HepG2 (cell line): ENCODE measurements around the gene PGM2. TPM values are rescaled to one million over a fixed set of nuclear protein-coding genes. Genes with fewer than 3 reads are reported as not detected.
A peak's percentile ranks its signal among the peaks of the same experiment; 100 is the strongest.
"Not testable (repeated sequence)": the region's sequence is repeated elsewhere in the genome, so short reads cannot be mapped to it uniquely, and the experiment has no call there.

Experiments used
- ATAC-seq: fragments of 200-7000 bp; cut with Tn5 transposase; 3 replicates; pipeline ENCODE4 v1.9.1; 2020; ENCODE audit warnings: mild to moderate bottlenecking, moderate library complexity
- BruUV-seq: library from RNA; stranded (reverse); fragments of 400-500 nt; replicated peaks from 2 replicates; lab custom pipeline; 2021; lab: Mats Ljungman, UMichigan
- CTCF ChIA-PET: fragments of 300-600 bp; formaldehyde crosslinking; extraction: SDS; loops from one replicate; lab custom pipeline; 2021; ENCODE audit warnings: low total read pairs, inconsistent platforms, low intra/inter-chr PET ratio; lab: Yijun Ruan, JAX
- POLR2A ChIA-PET: fragments of 350-600 bp; sonication (Branson Sonifier 250); formaldehyde crosslinking; loops from one replicate; lab custom pipeline; 2020; ENCODE audit warnings: antibody characterized with exemption, inconsistent platforms; lab: Yijun Ruan, JAX
- DNase-seq: peaks from one replicate; pipeline ENCODE4 v3.0.0-alpha.2; 2015; ENCODE audit warnings: low spot score
- FAIRE-seq: peaks from 3 replicates; lab custom pipeline; 2011; peaks lifted over from hg19 to GRCh38; lab: Jason Lieb, UNC
- H2AFZ ChIP-seq: one replicate; pipeline ENCODE4 v1.6.1; 2011; ENCODE audit warnings: low read length, inconsistent platforms
- H3K27ac ChIP-seq: fragments of 300-600 bp; 3 replicates; pipeline ENCODE4 v1.8.0; 2011; ENCODE audit warnings: mixed run types, mild to moderate bottlenecking, mixed read lengths, low read length, inconsistent platforms; ENCODE audit not compliant: insufficient read depth; ENCODE audit errors: extremely low read length
- H3K27me3 ChIP-seq, 2 experiments: fragments of 200-600 bp in 1 of 2; 2 replicates in 1 of 2; 3 replicates in 1 of 2; pipeline versions ENCODE4 v1.6.0 to v1.8.0; 2011; ENCODE audit warnings: low read length in 2 of 2, mild to moderate bottlenecking in 2 of 2, moderate library complexity in 2 of 2, inconsistent platforms in 1 of 2; ENCODE audit not compliant: insufficient read depth in 2 of 2, control insufficient read depth in 1 of 2
- H3K36me3 ChIP-seq, 2 experiments: fragments of 200-600 bp in 1 of 2; replicated peaks in 1 of 2; 2 replicates in 1 of 2; 3 replicates in 1 of 2; pipeline versions ENCODE4 v1.5.1 to v1.8.0; 2011; ENCODE audit warnings: low read length in 2 of 2, inconsistent platforms in 1 of 2; ENCODE audit not compliant: insufficient read depth in 2 of 2, control insufficient read depth in 1 of 2
- H3K4me1 ChIP-seq: 2 replicates; pipeline ENCODE4 v1.5.1; 2012; ENCODE audit warnings: low read length, inconsistent platforms; ENCODE audit not compliant: insufficient read depth
- H3K4me2 ChIP-seq: 2 replicates; pipeline ENCODE4 v1.6.0; 2011; ENCODE audit warnings: low read depth, low read length, inconsistent platforms
- H3K4me3 ChIP-seq, 3 experiments: fragments of 200-600 bp in 1 of 3; sonication (generic), shearing (Covaris generic) in 1 of 3; replicated peaks in 1 of 3; 2 replicates each; pipeline ENCODE4 v1.5.1; 2011 to 2016; ENCODE audit warnings: low read length in 3 of 3, inconsistent platforms in 2 of 3, low read depth in 2 of 3, mild to moderate bottlenecking in 2 of 3, control low read depth in 1 of 3, mixed read lengths in 1 of 3; ENCODE audit not compliant: insufficient read depth in 1 of 3
- H3K79me2 ChIP-seq: one replicate; pipeline ENCODE4 v1.6.1; 2011; ENCODE audit warnings: low read length, inconsistent platforms; ENCODE audit not compliant: insufficient read depth
- H3K9ac ChIP-seq: 2 replicates; pipeline ENCODE4 v1.6.0; 2011; ENCODE audit warnings: mild to moderate bottlenecking, low read depth, low read length, inconsistent platforms; ENCODE audit not compliant: insufficient read depth
- H3K9me3 ChIP-seq: 2 replicates; pipeline ENCODE4 v1.5.1; 2012; ENCODE audit warnings: mild to moderate bottlenecking, low read length
- H4K20me1 ChIP-seq: 2 replicates; pipeline ENCODE4 v1.6.0; 2011; ENCODE audit warnings: inconsistent platforms, mild to moderate bottlenecking, low read length, moderate library complexity; ENCODE audit not compliant: insufficient read depth
- BCL6 ChIP-seq: IDR thresholded peaks from 2 replicates; pipeline ENCODE4 v1.6.1; 2016; ENCODE audit warnings: missing genetic modification reagents, missing compliant biosample characterization
- CTCF ChIP-seq: sonication (generic); formaldehyde crosslinking; IDR thresholded peaks from 2 replicates; pipeline ENCODE4 v1.5.0; 2020; ENCODE audit warnings: mild to moderate bottlenecking, missing genetic modification reagents, moderate library complexity
- DPF2 ChIP-seq: sonication (generic); formaldehyde crosslinking; IDR thresholded peaks from 2 replicates; pipeline ENCODE4 v1.4.0; 2020; ENCODE audit warnings: mild to moderate bottlenecking, low read depth, missing genetic modification reagents, borderline replicate concordance
- MAFF ChIP-seq: IDR thresholded peaks from 2 replicates; pipeline ENCODE4 v1.6.1; 2011; ENCODE audit warnings: low read depth, low read length, improper control_type of control experiment
- MAFK ChIP-seq, 2 experiments: IDR thresholded peaks in 1 of 2; conservative IDR thresholded peaks in 1 of 2; 2 replicates each; pipeline ENCODE4 v1.6.1; 2011; ENCODE audit warnings: improper control_type of control experiment in 2 of 2, low read length in 2 of 2
- MEF2D ChIP-seq: sonication (generic); formaldehyde crosslinking; IDR thresholded peaks from 2 replicates; pipeline ENCODE4 v1.5.1; 2020; ENCODE audit warnings: mild to moderate bottlenecking, missing genetic modification reagents
- RARA ChIP-seq: IDR thresholded peaks from 2 replicates; pipeline ENCODE4 v1.6.1; 2016; ENCODE audit warnings: missing genetic modification reagents, missing compliant biosample characterization
- ZNF652 ChIP-seq: IDR thresholded peaks from 2 replicates; pipeline ENCODE4 v1.6.1; 2016; ENCODE audit warnings: low read depth, borderline replicate concordance
- WGBS: methylation state at CpG from one replicate; pipeline ENCODE4 v1.1.6; 2017; ENCODE audit warnings: low lambda C conversion rate; 5-methylcytosine and 5-hydroxymethylcytosine counted together
- in situ Hi-C: cut with HindIII; loops from 2 replicates; pipeline ENCODE4 v1.10.0; 2017; ENCODE audit warnings: low pct_unique_long_range_greater_than_20kb; ENCODE audit not compliant: extremely low pct_ligation_motif_present
- intact Hi-C: fragments of 100-400 bp; cut with micrococcal nuclease; formaldehyde crosslinking; loops from one replicate; pipeline ENCODE4 v1.10.0; 2022; ENCODE audit not compliant: unreplicated experiment
- polyA plus RNA-seq, 8 experiments: library from polyadenylated mRNA; depleted of rRNA in 3 of 8; stranded (reverse) in 7 of 8; unstranded in 1 of 8; fragments of >200 nt; fragmentation: Illumina TruSeq in 4 of 8; extraction: Trizol in 4 of 8; gene quantifications; 2 replicates each; pipeline versions ENCODE4 v1.2.1 to v1.2.3, GENCODE V29; 2011 to 2016; ENCODE audit warnings: low read depth in 4 of 8, missing spikeins in 1 of 8, mixed read lengths in 1 of 8; ENCODE audit not compliant: insufficient read depth in 1 of 8
- total RNA-seq, 5 experiments: library from RNA; depleted of rRNA; stranded (reverse); fragments of >200 nt; fragmentation: Illumina TruSeq; extraction: Trizol; gene quantifications; 2 replicates each; pipeline ENCODE4 v1.2.3, GENCODE V29; 2016; ENCODE audit warnings: low read depth in 1 of 5

Gene PGM2
- total and polyA plus RNA-seq, 2 of the 13 experiments (the other 11 are each of a cell fraction or from before 2014, with no cell fraction given) = 14.6 to 36.9 TPM

- no peak for DNase-seq
Measured at GRCh38 chr4:37821953-37822605, 4.4 kb upstream of the PGM2 start.

GRCh38 chr4:37825501-37825900 is 985 bp upstream of the PGM2 start:
- WGBS = 11% methylated on average over 9 of the region's 9 CpGs
- H3K79me2 ChIP-seq, H3K27me3 ChIP-seq, ATAC-seq, DNase-seq, FAIRE-seq, H4K20me1 ChIP-seq, H3K36me3 ChIP-seq, in situ Hi-C loops, H3K27ac ChIP-seq, BruUV-seq, POLR2A ChIA-PET, H3K9me3 ChIP-seq: not testable (repeated sequence)
- Histone ChIP-seq H3K4me2 (peak overlapping the region; percentile 90), H2AFZ (peak overlapping the region; percentile 7), H3K9ac (peak overlapping the region; percentile 71; the same call in 1 of the 2 replicates), H3K4me1 (peaks cover 31% of the 10 kb centered on the region), H3K4me3 (peak overlapping the region; percentile 63 to 89 (median 71))
- intact Hi-C loops = loop anchor here (1.0 kb wide), 1 partner anchor 210 kb away; no protein-coding TSS in a partner anchor
- CTCF ChIA-PET = interaction anchor here (0.6 kb wide), 1 partner anchor 22 kb away, joined by 3 read pairs; no protein-coding TSS in a partner anchor
- 0 out of 2 replicates have a peak, but pooled peaks have one; percentile 12 for TF ChIP-seq CTCF
- TF ChIP-seq ZNF652 (CRISPR knock-in tag) = peak; percentile 47; the same call in 1 of the 2 replicates

More at GRCh38 chr4:37821953-37822605, 4.4 kb upstream of the PGM2 start:
- ATAC-seq = no peak
- BruUV-seq = no TSS peak
- Histone ChIP-seq H2AFZ (no peak overlapping the region), H3K79me2 (peaks cover under 1% of the 10 kb centered on the region), H3K27me3 (no peaks in the 10 kb centered on the region), H3K9ac (no peak overlapping the region), H3K4me3 (no peak overlapping the region), H3K9me3 (no peaks in the 10 kb centered on the region), H3K4me2 (no peak overlapping the region), H3K27ac (no peak overlapping the region), H4K20me1 (no peaks in the 10 kb centered on the region), H3K36me3 (no peaks in the 10 kb centered on the region), H3K4me1 (peaks cover 19% of the 10 kb centered on the region)
- TF ChIP-seq MEF2D (CRISPR knock-in tag) = 0 out of 2 replicates have a peak, but pooled peaks have one; percentile 34
- peak; percentile 19 to 78; a peak in 2 of 4 replicates for TF ChIP-seq MAFK (conservative IDR thresholded peaks at IDR 0.05 in 1 of 2, IDR thresholded peaks at IDR 0.05 in 1 of 2; ENCODE audit: low read length in 2 of 2)
- peak; percentile 57 for TF ChIP-seq MAFF
- TF ChIP-seq BCL6 (CRISPR knock-in tag) = peak; percentile 83
- TF ChIP-seq DPF2 (CRISPR knock-in tag) = no peak
- TF ChIP-seq RARA (CRISPR knock-in tag) = 0 out of 2 replicates have a peak, but pooled peaks have one; percentile 35
- ChIA-PET POLR2A (no interaction called here), CTCF (no interaction called here)
- intact Hi-C loops (no loop called here), in situ Hi-C loops (no loop called here)
- no peak for FAIRE-seq
- WGBS = 9% methylated on average over 4 of the region's 4 CpGs
